PFSK-1 (cell line): ENCODE data around the gene CLIC4.

Source experiments
- FOXP2 ChIP-seq: optimal IDR thresholded peaks from 2 replicates; pipeline ENCODE3; 2011; ENCODE audit warnings: borderline replicate concordance, control low read depth, inconsistent platforms; ENCODE audit not compliant: insufficient read depth; ENCODE audit errors: extremely low read length, extremely low read depth
- POLR2AphosphoS5 ChIP-seq: IDR thresholded peaks from 2 replicates; pipeline ENCODE4 v1.6.1; 2012; ENCODE audit warnings: low read depth, mild to moderate bottlenecking, control low read depth, low read length, moderate library complexity
- SIN3A ChIP-seq: IDR thresholded peaks from 2 replicates; pipeline ENCODE4 v1.6.1; 2012; ENCODE audit warnings: mild to moderate bottlenecking, low read length, moderate library complexity, borderline replicate concordance; ENCODE audit not compliant: insufficient read depth
- TAF1 ChIP-seq: IDR thresholded peaks from 2 replicates; pipeline ENCODE4 v1.6.1; 2012; ENCODE audit warnings: low read length, control low read depth, borderline replicate concordance; ENCODE audit not compliant: insufficient read depth
- TF ChIP-seq, protein P1 (sequence below), 2 experiments: IDR thresholded peaks; 2 replicates each; pipeline versions ENCODE4 v1.6.1 to v1.8.0; 2011 to 2012; ENCODE audit warnings: low read depth in 2 of 2, low read length in 2 of 2, control low read depth in 1 of 2, inconsistent platforms in 1 of 2, mild to moderate bottlenecking in 1 of 2, moderate library complexity in 1 of 2; ENCODE audit not compliant: insufficient read depth in 1 of 2

The CLIC4 gene

DNA sequence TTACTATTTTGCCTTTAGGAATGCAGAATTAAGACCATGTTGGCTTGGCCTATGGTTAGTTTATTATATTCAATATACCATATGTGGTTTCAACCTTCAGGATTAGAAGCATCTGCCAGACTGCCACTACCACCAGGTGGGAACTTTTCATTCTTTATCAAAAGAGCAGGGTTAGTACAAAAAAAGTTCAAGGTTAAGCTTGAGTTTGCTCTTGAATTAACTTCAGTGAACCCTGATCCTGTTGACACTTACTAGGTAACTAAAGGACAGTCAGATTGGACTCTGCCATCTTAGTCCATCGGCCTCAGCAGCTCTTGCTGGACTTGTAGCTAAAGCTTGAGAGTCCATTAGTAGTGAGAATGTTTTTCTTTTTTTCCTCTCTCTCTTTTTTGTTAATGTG lies 22.1 kb downstream of the CLIC4 start:
- TF ChIP-seq SIN3A, result no peak
- TF ChIP-seq FOXP2, result no peak
- TF ChIP-seq POLR2AphosphoS5, result no peak
- TF ChIP-seq, protein P1, sequence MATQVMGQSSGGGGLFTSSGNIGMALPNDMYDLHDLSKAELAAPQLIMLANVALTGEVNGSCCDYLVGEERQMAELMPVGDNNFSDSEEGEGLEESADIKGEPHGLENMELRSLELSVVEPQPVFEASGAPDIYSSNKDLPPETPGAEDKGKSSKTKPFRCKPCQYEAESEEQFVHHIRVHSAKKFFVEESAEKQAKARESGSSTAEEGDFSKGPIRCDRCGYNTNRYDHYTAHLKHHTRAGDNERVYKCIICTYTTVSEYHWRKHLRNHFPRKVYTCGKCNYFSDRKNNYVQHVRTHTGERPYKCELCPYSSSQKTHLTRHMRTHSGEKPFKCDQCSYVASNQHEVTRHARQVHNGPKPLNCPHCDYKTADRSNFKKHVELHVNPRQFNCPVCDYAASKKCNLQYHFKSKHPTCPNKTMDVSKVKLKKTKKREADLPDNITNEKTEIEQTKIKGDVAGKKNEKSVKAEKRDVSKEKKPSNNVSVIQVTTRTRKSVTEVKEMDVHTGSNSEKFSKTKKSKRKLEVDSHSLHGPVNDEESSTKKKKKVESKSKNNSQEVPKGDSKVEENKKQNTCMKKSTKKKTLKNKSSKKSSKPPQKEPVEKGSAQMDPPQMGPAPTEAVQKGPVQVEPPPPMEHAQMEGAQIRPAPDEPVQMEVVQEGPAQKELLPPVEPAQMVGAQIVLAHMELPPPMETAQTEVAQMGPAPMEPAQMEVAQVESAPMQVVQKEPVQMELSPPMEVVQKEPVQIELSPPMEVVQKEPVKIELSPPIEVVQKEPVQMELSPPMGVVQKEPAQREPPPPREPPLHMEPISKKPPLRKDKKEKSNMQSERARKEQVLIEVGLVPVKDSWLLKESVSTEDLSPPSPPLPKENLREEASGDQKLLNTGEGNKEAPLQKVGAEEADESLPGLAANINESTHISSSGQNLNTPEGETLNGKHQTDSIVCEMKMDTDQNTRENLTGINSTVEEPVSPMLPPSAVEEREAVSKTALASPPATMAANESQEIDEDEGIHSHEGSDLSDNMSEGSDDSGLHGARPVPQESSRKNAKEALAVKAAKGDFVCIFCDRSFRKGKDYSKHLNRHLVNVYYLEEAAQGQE (IDR thresholded peaks at IDR 0.05; ENCODE audit: insufficient read depth in 1 of 2, low read depth in 2 of 2, low read length in 2 of 2), result no peak
- TF ChIP-seq TAF1, result no peak

DNA sequence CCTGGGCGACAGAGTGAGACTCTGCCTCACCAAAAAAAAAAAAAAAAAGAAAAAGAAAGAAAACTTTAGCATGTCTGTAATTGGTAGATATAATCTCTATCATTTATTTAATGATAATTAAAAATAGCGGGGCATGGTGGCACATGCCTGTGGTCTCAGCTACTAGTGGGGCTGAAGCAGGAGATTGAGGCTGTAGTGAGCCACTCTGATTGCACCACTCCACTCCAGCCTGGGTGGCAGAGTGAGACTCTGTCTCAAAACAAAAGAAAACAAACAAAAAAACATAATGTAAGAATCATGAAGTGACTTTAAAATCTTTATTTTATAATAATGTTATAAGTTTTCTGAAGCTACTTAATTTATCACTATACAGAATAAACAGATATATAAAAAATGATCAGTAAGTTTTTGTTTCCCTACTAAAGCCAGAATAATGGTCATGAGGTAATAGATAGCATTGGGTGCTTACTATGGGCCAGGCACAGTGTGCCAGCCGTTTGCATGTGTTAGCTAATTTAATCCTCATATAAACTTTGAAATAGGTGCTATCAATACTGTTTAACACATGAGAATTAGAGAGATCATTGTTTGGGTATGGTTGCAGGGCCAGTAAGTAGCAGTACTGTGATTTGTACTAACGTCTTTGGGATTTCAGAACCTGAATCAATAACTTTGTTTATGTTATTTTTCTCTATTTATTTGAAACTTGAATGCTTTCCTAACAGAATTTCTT lies 23.8 kb downstream of the CLIC4 start:
- TF ChIP-seq POLR2AphosphoS5 (no peak), TAF1 (no peak), FOXP2 (no peak), SIN3A (no peak)
- TF ChIP-seq, protein P1 (IDR thresholded peaks at IDR 0.05; ENCODE audit: insufficient read depth in 1 of 2, low read depth in 2 of 2, low read length in 2 of 2), result no peak

DNA sequence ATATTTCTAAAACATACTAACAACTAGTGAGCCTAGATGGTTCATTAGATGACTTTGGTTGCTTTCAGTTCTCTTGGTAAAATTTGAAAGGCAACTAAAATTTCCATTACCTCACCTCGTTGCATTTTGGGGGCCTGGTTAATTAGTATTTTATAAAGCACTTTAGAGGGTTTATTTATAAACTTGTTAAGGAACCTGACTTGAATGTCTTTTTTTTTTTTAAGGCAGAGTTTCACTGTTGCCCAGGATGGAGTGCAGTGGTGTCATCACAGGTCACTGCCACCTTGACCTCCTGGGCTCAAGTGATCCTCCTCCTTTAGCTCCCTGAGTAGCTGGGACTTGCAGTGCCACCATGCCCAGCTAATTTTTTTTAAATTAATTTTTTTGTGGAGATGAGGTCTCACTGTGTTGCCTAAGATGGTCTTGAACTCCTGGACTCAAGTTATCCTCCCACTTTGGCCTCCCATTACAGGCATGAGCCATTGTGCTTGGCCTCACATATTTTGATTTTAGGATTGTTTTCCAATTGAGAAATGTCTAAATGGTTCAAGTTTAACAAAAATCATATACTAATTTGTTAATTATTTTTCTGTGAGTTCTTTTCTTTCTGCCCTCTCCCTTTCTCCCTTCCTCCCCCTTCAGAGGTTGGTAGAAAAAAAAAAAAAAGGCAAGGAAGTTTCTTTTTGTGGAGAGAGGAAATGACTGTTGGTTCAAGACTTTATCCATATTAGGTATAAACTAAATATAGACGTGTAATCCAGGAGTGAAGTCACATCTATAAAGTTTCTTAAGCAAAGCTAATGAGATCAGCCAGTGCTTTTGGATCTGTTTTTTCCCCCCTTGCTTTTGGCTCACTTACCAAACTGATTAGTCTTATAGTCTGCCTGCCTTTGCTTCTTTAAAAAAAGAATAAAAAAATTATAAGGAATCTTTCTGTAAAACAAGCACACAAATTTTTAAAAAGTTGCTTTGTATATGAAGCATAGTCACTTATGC lies 24.7 kb downstream of the CLIC4 start:
- TF ChIP-seq, protein P1 (IDR thresholded peaks at IDR 0.05; ENCODE audit: insufficient read depth in 1 of 2, low read depth in 2 of 2, low read length in 2 of 2), result no peak
- TF ChIP-seq TAF1, result no peak
- no peak for TF ChIP-seq POLR2AphosphoS5
- TF ChIP-seq SIN3A, result no peak
- no peak for TF ChIP-seq FOXP2

DNA sequence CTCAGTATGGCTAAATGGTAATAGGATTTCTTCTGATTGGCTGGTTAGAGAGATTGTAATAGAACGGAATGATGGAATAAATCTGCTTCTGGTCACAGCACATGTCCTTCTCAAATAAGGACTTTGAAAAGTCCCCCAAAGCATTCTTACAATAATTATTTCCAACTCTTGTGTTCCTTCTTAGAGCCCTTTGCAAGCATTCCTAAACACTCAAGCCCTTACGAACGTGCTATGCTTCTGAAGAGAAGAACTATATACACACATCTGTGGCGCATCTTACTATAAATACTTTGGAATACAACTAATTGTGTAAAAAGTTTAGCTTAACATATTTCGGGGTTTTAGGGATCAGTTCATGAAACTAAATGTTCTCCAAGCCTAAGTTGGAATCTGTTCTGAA lies 25.6 kb downstream of the CLIC4 start:
- no peak for TF ChIP-seq POLR2AphosphoS5
- no peak for TF ChIP-seq TAF1
- TF ChIP-seq FOXP2, result no peak
- no peak for TF ChIP-seq SIN3A
- TF ChIP-seq, protein P1 (IDR thresholded peaks at IDR 0.05; ENCODE audit: insufficient read depth in 1 of 2, low read depth in 2 of 2, low read length in 2 of 2), result no peak
